ENCODE measurements around the gene ASXL3. TPM values are rescaled to one million over a fixed set of nuclear protein-coding genes. Genes with fewer than 3 reads are reported as not detected.

Gene ASXL3
- total and polyA plus RNA-seq, 9 of the 15 experiments (the other 6 are each of a cell fraction or from before 2014, with no cell fraction given), result not detected

DNA sequence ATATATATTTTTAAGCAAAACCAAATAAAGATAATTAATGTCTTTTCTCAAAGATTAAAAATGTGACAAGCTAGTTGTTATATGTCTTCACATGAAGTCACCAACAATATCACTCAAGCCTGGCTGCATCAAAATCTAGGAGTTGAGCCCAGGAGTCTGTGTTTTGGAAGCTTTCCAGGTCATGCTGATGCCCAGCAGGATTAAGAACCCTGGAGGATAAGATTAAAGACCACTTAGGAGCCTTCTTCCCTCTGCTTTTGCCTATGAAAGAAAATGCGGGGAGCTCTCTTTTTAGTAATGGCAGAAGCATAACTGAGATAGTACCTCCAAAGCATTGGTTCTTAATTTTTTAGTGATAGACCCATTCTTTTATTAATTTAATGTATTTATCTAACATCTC lies 157.4 kb downstream of the ASXL3 start:
- no peak overlapping the region for H3K4me2 ChIP-seq (ENCODE audit: insufficient read depth, low read length)
- no peak overlapping the region for H2AFZ ChIP-seq (ENCODE audit: low read depth, low read length)
- H3K9me1 ChIP-seq (ENCODE audit: control insufficient read depth, insufficient read depth, low read length), result no peaks in the 10 kb centered on the region
- ChIA-PET CTCF (ENCODE audit: low intra/inter-chr PET ratio) (no interaction called here), POLR2A (no interaction called here)
- H3K4me3 ChIP-seq, result no peak overlapping the region
- no peak for FAIRE-seq
- no peak overlapping the region for H3K27ac ChIP-seq (ENCODE audit: extremely low read depth, low read depth, low read length)
- WGBS (ENCODE audit: insufficient coverage, low coverage, missing lambda C conversion rate), result 0% methylated on average over 1 of the region's 1 CpG
- H3K27me3 ChIP-seq (ENCODE audit: control insufficient read depth in 2 of 2, insufficient read depth in 2 of 2, low read length in 2 of 2), result no peaks in the 10 kb centered on the region
- H3K9me3 ChIP-seq (replicated peaks; ENCODE audit: control insufficient read depth, insufficient read depth, low read depth, low read length), result no peaks in the 10 kb centered on the region
- no peaks in the 10 kb centered on the region for H3K36me3 ChIP-seq (ENCODE audit: control insufficient read depth, insufficient read depth, low read length)
- no peak overlapping the region for H3K9ac ChIP-seq (ENCODE audit: insufficient read depth in 1 of 2, low read depth in 2 of 2, low read length in 2 of 2)
- intact Hi-C loops (cut with micrococcal nuclease), result no loop called here
- no peak for ATAC-seq
- H3K79me2 ChIP-seq (ENCODE audit: control insufficient read depth, insufficient read depth, low read length), result no peaks in the 10 kb centered on the region
- in situ Hi-C loops (cut with MboI), result no loop called here
- BruUV-seq (replicated peaks), result no TSS peak
- H3K4me1 ChIP-seq (replicated peaks in 1 of 2; ENCODE audit: control insufficient read depth in 2 of 2, insufficient read depth in 2 of 2, low read length in 2 of 2), result no peaks in the 10 kb centered on the region
- DNase-seq (ENCODE audit: extremely low read depth in 1 of 4, low spot score in 3 of 4), result no peak
- H4K20me1 ChIP-seq (replicated peaks; ENCODE audit: control insufficient read depth, insufficient read depth, low read length), result no peaks in the 10 kb centered on the region
- TF ChIP-seq, protein P1, sequence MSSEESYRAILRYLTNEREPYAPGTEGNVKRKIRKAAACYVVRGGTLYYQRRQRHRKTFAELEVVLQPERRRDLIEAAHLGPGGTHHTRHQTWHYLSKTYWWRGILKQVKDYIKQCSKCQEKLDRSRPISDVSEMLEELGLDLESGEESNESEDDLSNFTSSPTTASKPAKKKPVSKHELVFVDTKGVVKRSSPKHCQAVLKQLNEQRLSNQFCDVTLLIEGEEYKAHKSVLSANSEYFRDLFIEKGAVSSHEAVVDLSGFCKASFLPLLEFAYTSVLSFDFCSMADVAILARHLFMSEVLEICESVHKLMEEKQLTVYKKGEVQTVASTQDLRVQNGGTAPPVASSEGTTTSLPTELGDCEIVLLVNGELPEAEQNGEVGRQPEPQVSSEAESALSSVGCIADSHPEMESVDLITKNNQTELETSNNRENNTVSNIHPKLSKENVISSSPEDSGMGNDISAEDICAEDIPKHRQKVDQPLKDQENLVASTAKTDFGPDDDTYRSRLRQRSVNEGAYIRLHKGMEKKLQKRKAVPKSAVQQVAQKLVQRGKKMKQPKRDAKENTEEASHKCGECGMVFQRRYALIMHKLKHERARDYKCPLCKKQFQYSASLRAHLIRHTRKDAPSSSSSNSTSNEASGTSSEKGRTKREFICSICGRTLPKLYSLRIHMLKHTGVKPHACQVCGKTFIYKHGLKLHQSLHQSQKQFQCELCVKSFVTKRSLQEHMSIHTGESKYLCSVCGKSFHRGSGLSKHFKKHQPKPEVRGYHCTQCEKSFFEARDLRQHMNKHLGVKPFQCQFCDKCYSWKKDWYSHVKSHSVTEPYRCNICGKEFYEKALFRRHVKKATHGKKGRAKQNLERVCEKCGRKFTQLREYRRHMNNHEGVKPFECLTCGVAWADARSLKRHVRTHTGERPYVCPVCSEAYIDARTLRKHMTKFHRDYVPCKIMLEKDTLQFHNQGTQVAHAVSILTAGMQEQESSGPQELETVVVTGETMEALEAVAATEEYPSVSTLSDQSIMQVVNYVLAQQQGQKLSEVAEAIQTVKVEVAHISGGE (CRISPR knock-in tag; IDR thresholded peaks at IDR 0.05), result no peak
- TF ChIP-seq, protein P2, sequence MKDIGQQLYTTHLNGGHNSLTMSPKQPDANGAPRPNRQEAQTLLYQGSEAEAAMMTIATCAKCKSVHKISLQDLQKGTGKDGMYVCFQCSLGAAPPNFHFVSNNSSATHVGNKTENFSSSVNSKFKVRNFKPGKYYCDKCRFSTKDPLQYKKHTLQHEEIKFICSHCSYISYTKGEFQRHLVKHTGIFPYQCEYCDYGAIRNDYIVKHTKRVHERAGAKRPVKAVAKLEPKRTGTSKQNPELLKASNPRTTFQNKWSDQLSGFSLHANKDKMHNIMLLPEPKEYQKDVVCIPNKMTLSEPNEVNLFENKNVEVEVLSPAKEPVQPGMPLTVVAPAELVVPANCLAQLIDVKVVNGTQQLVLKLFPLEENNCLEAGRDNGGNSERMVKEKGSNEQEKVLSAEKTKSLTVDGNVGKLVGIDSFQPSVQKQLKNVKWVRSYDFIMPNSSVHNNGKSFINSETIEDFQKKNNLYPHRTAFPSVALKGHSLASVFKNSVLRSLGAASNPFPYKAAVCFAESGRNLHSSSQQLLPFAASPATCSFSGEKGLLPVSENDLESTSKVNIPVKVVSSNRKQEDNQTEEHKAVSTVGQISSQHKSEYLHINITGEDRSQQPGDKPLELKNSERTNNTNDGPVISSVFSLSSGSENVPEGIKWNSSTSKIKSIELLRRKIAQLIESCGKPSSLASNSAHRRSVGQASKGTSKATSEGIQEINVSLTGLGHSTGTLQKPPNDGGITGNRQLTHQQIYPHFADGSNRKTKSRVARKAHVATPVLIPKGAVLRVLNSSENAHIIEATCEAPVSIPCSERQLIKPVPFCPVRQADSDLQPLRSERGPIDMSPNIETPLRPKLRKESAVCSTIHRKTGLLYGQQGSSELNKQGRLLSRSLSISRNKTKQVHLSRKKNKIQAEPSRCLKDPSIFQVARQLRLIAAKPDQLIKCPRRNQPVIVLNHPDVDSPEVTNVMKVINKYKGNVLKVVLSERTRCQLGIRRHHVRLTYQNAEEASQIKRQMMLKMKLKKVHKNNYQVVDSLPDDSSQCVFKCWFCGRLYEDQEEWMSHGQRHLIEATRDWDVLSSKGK (CRISPR knock-in tag; IDR thresholded peaks at IDR 0.05), result no peak
- TF ChIP-seq, protein P3, sequence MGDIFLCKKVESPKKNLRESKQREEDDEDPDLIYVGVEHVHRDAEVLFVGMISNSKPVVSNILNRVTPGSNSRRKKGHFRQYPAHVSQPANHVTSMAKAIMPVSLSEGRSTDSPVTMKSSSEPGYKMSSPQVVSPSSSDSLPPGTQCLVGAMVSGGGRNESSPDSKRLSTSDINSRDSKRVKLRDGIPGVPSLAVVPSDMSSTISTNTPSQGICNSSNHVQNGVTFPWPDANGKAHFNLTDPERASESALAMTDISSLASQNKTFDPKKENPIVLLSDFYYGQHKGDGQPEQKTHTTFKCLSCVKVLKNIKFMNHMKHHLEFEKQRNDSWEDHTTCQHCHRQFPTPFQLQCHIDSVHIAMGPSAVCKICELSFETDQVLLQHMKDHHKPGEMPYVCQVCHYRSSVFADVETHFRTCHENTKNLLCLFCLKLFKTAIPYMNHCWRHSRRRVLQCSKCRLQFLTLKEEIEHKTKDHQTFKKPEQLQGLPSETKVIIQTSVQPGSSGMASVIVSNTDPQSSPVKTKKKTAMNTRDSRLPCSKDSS (IDR thresholded peaks at IDR 0.05; ENCODE audit: low read depth, partially characterized antibody), result no peak
- TF ChIP-seq POLR2G (IDR thresholded peaks at IDR 0.05; ENCODE audit: low read depth, low read length) (no peak), KDM4B (IDR thresholded peaks at IDR 0.05; ENCODE audit: borderline replicate concordance in 2 of 2, low read depth in 1 of 2) (no peak), HDGF (IDR thresholded peaks at IDR 0.05) (no peak), RBM22 (IDR thresholded peaks at IDR 0.05; ENCODE audit: low read depth, low read length, poor library complexity, severe bottlenecking) (no peak), STAT5A (IDR thresholded peaks at IDR 0.05; ENCODE audit: borderline replicate concordance, low read length) (no peak)
- TF ChIP-seq, protein P4, sequence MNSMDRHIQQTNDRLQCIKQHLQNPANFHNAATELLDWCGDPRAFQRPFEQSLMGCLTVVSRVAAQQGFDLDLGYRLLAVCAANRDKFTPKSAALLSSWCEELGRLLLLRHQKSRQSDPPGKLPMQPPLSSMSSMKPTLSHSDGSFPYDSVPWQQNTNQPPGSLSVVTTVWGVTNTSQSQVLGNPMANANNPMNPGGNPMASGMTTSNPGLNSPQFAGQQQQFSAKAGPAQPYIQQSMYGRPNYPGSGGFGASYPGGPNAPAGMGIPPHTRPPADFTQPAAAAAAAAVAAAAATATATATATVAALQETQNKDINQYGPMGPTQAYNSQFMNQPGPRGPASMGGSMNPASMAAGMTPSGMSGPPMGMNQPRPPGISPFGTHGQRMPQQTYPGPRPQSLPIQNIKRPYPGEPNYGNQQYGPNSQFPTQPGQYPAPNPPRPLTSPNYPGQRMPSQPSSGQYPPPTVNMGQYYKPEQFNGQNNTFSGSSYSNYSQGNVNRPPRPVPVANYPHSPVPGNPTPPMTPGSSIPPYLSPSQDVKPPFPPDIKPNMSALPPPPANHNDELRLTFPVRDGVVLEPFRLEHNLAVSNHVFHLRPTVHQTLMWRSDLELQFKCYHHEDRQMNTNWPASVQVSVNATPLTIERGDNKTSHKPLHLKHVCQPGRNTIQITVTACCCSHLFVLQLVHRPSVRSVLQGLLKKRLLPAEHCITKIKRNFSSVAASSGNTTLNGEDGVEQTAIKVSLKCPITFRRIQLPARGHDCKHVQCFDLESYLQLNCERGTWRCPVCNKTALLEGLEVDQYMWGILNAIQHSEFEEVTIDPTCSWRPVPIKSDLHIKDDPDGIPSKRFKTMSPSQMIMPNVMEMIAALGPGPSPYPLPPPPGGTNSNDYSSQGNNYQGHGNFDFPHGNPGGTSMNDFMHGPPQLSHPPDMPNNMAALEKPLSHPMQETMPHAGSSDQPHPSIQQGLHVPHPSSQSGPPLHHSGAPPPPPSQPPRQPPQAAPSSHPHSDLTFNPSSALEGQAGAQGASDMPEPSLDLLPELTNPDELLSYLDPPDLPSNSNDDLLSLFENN (IDR thresholded peaks at IDR 0.05; ENCODE audit: low read depth in 2 of 2, low read length in 2 of 2), result no peak

All from K562 (cell line).